GM18907 (cell line): Measurements from ENCODE around the gene AKAP13.

Source experiments
- ATAC-seq: cut with Tn5 transposase; IDR thresholded peaks from one replicate; pipeline ENCODE4 v1.9.1; 2021; ENCODE audit warnings: mild to moderate bottlenecking, moderate library complexity; ENCODE audit not compliant: unreplicated experiment

AKAP13 gene

DNA sequence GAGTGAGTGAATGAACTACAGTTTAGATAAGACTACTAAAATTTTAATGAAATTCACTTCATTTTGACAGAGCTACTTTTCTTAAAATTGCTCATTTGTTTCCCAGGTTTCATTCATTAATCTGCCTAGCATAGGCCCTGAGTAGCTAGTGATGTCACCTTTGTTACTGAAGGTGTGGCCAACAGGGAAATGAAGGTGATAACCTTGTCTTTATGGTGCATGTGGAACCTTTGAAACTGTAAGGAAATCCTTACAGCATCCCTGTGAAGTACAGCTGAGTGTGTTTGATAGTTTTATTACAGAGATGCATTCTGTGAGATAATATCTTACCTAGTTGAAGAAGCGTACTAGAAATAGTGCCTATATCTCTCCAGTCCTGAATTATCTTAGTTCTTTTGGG lies 112.9 kb downstream of the AKAP13 start:
- ATAC-seq: no peak

DNA sequence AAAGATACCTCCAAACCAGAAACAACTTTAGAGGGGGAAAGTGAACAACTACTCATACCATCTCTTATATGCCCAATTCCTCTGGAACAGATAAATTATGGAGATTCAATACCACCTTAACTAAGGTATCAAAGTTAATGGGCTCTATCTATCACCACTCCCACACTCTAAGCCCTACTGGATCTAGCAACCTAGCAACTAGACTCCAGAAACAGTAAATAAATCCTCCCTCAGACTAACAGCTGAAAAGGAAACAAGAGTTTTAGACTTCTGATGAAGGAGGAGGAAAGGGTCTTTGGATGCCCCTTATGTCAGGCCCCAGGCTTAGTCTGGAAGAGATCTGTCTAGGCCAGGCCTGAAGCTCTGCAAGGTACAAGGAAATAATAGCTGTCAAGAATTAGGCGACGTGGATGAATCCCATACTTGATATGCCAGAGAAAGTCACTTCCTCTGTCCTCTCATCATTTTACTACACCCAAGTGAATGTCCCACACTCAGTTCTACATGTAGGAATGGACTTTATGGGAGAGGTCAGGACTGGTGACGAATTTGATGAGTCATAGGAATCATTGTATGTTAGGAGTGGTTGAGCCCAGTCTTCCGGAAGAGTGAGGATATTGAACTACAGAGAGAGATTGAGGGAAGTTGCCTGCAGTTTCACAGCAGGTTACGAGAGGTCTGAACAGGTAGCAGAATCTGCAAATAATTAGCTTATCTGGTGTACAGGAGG lies 113.8 kb downstream of the AKAP13 start:
- ATAC-seq: peak; percentile 52

DNA sequence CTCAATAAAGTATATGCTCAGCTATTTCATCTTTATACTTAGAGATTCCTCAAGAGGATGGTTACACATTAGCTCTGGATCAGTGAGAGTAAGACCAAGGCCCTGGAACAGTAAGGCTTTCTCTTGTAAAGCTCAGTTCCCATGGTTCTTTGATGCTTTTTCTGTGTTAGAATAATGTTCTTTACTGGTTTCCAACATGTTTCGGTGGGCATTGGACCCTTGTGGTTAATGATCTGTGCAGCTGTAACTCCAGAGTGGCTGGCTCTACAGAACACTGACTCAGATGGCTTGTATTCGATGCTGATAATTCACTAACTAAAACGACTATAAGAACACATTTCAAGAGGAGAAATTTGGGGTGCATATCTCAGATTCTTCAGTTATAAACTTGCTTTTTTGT lies 114.7 kb downstream of the AKAP13 start:
- ATAC-seq: no peak

DNA sequence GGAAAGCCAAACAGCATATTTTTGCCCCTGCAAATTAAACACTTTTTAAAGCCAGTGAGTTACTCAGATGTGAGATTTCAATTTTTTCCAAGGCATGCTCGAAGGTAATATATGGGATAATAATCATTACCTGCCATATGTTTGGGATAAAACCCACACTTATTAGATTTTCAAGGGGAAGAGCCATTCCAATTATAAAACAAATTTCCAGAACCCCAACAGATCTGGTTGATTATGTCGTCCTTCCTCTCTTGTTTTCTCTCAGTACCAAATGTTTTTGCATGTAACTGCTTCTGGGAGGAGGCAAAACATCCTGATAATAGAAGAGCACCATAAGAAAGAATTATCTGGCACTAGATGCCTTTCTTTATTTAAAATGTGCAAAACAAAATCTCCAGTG lies 115.1 kb downstream of the AKAP13 start:
- ATAC-seq: no peak

DNA sequence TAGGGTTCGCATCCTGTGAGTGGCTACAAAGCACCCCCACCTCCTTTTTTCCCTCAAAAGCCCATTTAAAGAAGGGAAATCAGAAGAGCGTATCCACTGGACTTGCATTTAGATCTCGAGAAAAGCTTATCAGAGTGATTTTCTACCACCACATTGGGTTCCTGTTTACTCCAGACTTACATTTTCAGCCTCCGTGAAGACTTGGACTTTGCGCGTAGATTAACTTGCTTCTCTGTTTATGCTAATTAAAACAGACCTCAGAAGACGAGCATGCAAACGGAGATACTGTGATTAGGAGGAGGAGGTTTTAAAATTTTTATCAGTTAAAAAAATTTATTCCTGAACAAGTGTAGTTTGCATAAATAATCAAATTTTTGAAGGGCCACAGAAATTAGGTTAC lies 115.7 kb downstream of the AKAP13 start:
- no peak for ATAC-seq

DNA sequence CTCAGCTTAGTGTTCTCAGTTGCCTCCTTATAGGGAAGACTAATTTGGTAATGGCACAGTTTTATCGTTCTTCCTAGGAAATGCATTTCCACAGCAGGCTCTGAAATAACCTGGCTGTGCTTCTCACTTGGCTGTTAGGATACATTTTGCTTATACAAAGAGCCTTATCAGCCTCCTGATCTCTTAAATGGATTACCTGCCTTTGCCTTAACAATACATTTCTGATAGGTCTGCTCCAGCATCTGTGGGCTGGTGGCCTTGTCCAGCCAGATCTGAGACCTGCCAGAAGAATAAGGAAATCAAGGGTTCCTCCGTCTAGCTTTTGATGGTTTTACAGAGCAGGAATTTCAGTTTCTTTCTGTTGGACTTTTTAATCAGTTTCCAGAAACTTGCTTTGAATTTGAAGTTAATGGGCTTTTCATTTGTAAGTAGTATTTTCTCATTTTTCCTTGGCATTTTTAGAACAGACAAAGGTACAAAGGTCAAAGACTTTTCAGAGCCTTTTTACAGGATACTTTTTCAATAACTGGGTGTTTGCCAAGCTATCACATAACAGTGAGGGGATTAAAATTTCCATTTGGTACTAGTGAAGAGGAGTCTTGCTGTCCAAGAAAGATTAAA lies 116.3 kb downstream of the AKAP13 start:
- no peak for ATAC-seq

DNA sequence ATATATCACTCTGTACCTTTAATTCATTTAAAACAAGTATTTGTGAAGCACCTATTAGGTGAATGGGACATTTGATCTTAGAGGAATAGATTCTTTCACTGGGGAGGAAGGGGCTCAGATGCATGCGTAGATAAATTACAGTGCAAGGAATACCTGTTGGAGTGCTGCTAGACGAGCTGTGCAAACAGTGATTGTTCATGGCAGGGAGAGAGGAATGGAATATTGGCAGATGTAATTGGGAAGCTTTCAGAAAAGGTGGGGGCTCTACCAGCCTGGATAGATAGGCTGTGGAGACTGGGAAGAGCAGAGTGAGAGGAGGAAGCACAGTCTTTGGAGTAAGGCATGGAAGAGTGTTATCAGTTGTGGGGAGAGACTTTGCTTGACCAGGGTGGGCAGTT lies 116.8 kb downstream of the AKAP13 start:
- no peak for ATAC-seq

DNA sequence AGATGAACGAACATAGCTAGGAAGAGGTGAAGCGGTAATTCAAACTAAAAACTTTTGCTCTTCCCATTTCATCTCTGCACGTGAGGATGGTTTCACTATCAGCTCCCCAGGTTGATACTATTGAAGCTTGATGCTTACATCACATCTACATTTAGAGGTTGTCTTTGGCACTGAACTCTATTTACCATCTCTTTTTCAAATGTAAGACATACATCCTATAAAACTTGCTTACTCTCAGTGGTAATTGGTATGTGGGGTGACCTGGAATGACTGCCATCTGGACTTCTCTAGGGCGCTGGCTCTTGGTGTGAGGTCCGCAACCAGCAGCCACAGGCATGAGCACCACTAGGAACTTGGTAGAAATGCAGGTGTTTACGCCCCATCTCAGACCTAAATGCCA lies 118.1 kb downstream of the AKAP13 start:
- ATAC-seq: no peak

DNA sequence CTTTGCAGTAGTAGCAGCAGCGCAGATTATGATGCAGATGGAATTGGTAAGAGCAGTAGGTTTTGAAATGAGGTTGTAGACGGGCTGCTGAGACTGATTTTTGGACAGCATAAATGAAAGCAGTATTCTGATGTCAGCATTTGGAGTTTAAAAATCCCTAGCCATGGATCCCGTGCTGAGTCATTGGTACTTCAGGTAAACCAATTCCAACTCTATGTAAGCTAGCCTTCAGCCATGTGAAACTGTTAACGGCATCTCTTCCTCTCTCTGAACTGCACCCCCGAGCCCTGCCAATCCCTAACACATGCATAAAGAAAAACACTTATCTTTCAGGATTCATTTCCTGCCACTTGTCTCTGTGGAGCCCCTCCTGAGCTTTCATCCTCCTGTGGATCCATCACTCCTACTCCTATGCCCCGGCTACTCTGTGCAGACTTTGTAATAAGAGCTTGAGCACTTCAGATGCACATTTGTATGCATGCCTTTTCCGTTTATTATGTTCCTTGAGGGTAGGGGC lies 119.0 kb downstream of the AKAP13 start:
- no peak for ATAC-seq

DNA sequence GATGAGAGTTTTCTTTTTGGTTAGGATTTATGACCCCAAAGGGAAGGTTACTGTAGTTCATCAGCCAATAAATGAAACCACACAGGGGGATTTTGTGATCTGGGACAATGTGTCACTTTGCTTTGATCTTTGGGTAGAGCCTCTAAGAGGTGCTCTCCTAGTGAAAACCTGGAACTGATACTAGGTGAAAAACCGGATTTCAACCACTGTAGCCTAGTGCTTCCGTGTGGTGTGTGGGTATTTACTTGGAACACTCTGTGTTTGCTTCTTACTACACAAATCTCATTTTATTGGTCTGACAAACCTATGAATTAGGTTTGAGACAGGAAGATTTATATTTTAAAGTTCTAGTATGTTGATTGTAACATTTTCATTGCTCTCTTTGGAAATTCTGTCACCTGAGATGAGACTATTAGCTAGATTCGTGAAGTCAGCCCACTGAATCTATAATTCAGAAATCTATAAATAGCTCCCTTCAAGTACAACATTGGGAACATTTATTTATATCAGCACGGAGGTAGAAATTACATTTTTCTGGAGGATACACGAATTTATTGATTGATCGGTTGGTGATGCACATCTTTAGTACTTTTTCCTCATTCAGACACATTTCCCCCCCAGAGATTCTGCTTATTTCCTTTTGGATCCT lies 119.8 kb downstream of the AKAP13 start:
- ATAC-seq: no peak

DNA sequence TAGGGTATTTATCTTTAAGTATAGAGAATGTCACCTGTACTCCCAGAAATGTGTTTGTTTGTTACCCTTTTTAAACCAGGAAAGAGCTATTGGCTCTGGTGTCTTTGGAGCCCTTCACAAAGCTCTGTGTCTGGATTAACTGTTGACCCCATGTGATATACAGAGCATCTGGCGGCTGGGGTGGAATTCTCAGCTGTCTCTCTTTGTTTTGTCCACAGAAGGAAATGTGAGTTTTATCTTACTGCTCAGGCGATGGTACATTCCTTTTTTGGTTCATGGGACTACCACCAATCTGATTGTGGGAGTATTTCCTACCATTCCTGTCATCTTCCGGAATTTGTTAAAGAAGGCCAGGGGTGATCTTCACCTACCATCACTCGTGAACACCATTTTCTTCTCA lies 120.3 kb downstream of the AKAP13 start:
- ATAC-seq: no peak

DNA sequence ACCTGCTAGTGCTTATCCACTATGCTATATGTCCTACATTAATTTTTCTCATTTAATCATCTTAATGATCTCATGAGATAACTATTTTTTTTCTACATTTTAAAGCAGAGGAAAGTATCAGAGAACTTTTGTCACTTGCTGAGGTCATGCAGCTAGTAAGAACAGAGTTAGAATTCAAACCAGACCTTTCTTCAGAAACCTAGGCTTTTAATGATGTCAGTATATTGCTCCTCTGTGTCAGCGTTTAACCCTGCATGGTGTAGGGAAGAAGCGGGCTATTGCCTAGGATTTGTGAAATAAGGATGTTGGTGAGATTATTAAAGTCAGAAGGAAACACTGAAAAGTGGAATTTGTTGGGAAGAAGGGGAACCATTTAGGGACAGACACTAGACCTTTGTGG lies 121.2 kb downstream of the AKAP13 start:
- no peak for ATAC-seq

DNA sequence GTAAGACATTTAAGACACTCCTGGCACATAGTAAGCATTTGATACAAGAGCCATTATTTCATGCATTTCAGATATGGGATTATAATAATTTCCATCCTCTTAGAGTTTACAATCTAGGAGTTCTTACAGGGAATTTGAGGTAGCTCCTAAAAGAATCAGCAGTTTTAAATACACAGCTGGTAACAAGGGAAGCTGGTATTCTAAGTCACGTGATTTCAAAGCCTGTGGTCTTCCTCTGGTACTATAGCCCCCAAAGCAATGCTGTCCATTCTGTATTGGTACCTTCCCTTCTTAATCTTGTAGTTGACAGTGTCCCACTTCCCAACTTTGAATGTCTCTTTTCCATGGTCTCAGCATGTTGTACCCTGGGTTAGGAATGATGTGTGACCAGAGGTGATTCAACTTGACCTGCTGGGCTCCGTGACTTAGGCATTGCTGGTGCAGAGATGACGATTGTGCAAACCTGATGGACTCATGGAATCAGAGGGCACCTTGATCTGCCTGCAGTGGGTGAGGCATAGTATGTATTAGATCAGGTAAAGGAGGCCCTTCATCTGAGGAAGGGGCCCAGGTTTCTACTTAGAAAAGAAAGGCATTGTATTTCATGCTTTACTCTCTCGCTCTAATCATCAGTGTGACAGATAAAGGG lies 122.9 kb downstream of the AKAP13 start:
- ATAC-seq: no peak

DNA sequence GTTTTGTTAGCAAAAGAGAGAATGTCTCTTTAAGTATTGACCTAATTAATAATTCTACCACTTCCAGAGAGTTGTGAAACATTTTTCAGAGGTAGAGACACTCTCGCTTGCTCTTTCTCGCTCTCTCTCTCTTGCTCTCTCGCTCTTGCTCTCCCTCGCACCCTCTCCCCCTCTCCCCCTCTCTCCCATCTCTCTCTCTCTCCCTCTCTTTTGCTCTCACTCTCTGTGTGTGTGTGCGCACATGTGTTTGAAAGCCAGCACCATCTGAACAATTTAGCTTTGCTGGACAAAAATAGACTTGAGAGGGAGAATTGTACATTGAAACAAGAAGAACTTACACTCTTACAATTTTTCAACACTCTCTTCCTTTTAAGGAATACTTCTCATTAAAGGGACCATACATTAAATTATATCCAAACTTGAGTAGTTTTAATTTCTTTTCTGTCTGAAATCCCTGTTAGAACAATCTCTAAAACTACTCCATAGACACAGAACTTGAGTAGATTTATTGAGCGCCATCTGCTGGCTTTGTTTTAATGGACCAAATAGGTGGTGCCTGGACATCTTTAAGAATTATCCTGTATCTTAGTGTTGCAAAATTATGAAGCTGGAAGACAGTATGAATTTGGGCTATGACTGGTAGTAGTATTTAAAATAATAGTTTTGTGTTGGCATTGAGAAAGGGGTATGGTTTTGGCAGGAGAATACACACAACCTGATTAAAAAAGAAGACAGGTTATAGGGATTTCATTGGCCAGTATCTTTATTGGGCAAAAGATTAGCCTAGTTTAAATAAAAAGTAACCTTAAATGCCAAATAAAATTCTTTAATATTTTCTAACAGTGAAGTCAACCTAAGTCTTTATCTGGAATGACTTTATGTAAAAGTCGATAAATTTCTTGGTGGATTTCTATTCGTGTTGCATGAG lies 124.6 kb downstream of the AKAP13 start:
- ATAC-seq: no peak

DNA sequence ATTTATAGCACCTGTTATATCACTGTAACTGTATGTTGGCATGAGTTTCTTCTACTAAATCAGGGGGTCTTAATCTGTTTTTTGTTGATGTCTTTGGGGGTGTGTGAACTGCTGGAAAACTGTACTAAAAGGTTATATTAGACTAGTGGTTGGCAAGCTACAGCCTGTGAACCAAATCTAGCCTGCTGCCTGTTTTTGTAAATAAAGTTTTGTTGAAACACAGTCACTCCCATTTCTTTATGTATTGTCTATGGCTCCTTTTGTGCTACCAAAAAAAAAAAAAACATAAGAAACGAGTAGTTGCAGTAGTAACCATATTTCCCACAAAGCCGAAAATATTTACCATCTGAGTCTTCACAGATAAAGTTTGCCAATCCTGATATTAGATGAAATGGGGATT lies 126.7 kb downstream of the AKAP13 start:
- no peak for ATAC-seq

DNA sequence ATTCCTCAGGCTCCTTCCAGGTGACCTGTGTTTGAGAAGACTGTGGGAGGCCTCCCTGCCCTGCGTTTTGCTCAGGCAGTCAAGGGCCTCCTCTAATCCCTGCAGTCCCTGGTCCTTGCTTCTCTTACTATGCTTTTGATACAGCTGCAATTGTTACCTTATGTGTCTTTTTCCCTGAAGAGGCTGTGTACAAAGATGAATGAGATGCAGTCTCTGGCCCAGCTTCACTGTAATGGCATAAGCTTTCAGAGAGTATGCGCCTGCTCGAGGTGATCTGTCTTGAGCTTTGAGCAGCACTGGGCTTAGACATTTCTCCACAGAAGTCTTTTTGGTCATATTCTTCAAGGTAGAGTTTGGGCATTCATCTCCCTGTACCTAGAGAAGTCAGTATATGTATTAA lies 129.6 kb downstream of the AKAP13 start:
- ATAC-seq: no peak

DNA sequence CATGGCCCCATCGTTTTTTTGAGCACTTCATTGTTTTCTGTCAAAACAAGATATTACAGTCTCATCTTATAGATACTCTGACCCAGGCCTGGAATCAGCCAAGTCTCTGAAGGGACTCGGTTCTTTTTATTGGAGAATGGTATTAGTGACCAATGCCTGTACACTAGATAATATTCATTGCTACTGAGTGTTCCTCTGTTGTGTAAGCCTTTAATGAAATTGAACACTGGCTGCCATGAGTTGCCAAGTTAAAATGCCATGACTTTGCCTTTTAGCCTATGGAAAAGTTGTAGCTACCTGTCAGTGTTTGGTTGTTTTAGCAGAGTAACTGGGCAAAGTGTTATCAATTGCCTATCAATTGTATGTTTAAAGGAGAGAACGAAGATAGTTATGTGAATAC lies 134.0 kb downstream of the AKAP13 start:
- no peak for ATAC-seq

DNA sequence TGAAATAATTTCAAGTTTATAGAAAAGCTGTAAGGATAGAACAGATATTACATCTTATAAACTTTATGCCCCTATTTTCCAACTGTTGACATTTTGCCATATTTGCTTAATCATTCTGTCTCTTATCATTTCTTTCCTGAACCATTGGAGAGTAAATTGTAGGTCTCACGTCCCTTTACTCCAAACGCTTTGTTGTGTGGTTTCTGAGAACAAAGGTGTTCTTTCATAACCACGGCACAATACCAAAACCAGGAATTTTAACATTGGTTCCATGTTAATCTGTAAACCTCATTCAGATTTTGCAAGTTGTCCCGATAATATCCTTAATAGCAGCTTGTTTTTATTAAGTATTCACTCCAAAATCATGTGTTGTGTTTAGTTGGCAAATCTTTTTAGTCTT lies 134.8 kb downstream of the AKAP13 start:
- ATAC-seq: no peak

DNA sequence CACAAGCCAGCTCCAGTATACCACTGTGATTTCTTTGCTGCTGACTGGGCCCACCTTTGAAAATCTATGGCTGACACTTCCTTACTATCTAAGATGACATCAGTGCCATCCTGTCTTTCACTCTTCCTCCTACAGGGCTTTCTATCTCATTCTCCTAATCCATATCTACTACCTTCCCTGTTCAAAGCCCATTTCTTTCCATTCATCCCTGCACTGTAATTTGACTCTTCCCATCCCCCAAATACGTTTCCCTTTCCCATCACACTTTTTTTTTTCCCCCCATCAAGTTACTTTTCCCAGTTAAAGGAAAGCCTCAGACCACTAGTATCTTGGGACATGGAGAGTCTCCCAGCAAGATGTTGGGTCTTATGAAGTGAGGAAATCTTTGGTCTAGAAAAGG lies 136.7 kb downstream of the AKAP13 start:
- no peak for ATAC-seq

DNA sequence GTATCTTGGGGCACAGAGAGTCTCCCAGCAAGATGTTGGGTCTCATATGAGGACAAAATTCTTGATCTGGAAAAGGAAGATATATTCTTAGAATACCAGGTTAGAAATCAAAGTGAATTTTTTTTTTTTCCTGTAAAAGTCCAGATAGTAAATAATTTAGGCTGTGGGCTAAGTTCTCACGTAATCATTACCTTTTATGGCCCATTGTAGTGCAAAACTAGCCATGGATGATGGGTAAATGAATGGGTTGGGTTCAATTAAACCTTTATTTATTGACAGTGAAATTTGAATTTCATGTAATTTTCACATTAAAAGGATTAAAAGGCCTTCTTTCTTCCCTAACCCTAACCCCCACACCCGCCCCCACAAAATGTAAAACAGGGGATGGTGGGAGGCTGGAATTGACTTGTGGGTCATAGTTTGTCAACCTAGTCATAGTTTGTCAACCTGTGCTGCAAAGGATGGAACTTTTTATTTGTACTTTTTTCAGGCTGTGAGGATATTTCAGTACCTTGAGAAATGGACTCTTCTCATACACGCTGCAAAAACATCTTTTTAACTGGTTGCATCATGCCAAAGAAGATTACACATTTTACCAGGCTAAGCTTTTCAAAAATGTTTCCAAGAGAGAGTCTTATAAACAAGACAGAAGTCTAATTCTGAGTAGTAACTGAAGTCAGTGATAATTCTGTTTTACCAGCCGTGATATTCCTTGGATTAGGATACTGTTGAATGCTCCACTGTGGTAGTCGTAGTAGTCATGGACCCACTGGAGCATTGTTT lies 138.8 kb downstream of the AKAP13 start:
- no peak for ATAC-seq
